ENCODE results near the gene CCDC27.
"Not testable (repeated sequence)": the region's sequence is repeated elsewhere in the genome, so short reads cannot be mapped to it uniquely, and the experiment has no call there.

Gene CCDC27

DNA sequence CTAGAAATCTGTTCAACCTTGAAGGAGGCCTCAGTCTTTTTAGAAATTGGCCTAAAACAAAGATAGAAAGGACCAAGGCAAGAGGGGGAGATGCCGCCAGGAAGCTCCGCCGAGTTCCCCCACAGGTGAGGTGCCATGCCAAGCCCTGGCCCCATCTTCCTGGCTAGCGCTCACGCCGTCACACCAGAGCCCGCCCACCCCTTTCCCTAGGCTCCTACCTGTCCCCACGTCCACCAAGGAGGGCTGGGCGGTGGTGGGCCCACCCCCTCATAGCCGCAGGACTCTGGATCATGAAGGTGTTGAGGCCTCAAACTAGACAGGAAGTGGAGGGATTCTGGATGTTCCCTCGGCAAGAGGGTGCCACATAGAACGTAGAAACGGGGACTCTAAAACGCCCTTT is 15.5 kb upstream of the CCDC27 start:
- DNase-seq (ENCODE audit: low spot score) = no peak

DNA sequence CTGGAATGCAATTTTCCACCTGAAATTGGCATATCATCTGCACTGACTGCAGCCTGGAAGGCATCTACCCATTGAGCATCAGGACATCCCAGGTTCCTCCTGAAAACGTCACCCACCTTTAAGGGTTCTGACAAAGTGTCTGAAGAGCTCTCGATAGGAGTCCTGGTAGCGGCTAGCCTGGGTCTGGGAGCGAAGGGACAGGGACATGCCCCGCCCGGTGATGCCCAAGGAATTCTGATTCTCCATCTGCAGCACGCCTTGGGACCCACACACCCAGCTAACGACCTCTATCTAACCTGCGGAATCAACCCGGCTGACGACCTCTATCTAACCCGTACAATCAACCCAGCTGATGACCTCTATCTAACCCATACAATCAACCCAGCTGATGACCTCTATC is 13.3 kb upstream of the CCDC27 start:
- DNase-seq (ENCODE audit: low spot score) = no peak

DNA sequence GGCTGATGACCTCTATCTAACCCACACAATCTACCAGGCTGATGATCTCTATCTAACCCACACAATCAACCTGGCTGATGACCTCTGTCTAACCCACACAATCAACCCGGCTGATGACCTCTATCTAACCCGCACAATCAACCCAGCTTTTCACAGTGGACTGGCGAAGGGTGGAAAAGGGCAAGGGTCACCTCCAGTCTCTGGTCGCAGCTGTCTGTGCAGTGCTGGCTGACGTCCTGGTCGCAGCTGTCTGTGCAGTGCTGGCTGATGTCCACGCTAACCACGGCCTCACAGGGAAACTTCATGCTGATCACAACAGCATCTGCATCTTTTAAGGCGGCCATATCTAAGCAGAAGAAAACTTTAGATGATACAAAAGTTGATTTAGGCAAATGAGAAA is 12.2 kb upstream of the CCDC27 start:
- no peak for DNase-seq (ENCODE audit: low spot score)

- DNase-seq (ENCODE audit: low spot score) = no peak
These were observed 11.5 kb upstream of the CCDC27 start for GRCh38 chr1:3740752-3741151.

GRCh38 chr1:3741566-3742438 is 10.4 kb upstream of the CCDC27 start:
- no peak for DNase-seq (ENCODE audit: low spot score)

DNA sequence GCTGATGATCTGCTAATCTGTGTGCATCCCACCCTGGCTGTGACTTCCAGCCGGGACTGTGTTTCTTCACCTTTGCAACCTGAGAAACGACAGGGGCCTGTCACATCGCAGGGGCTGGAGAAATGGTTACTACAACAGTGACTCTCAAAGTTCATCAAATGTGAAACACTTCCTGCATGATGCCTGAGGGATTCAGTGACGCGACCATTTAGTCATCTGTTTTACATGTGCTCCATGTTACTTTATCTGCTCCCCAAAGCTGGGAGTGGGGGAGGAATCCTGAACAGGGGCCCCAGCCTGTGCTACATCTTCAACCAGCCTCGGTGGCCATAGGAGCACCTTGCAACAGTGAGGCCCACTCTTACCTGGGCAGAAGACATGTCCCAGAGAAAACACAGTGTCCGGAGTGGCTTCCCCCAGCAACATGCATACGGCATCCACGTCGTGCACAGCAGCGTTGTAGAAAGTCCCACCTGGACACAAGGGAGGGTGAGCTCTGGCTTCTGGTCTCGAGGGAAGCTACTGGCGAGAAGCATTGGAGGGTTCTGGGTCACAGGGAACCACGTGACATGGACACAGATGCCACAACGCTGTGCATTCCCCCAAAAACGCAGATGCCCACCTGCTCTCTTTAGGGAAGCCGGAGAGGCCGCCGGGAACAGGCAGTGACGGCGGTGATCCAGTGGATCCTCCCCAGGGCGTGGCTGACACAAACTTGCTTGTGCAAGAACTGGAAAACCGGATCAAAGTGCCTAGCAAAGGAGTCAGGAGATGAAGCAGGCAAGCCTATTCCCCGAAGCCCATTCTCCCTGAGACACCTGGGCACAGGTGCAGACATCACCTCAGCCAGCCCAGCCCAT is 9.6 kb upstream of the CCDC27 start:
- DNase-seq (ENCODE audit: low spot score) = no peak

- DNase-seq (ENCODE audit: low spot score) = no peak
These were observed 8.8 kb upstream of the CCDC27 start for GRCh38 chr1:3743421-3743820.

GRCh38 chr1:3743826-3744225 is 8.4 kb upstream of the CCDC27 start:
- no peak for DNase-seq (ENCODE audit: low spot score)

GRCh38 chr1:3744646-3745045 is 7.6 kb upstream of the CCDC27 start:
- DNase-seq (ENCODE audit: low spot score) = no peak

GRCh38 chr1:3745071-3745470 is 7.2 kb upstream of the CCDC27 start:
- DNase-seq (ENCODE audit: low spot score) = no peak

DNA sequence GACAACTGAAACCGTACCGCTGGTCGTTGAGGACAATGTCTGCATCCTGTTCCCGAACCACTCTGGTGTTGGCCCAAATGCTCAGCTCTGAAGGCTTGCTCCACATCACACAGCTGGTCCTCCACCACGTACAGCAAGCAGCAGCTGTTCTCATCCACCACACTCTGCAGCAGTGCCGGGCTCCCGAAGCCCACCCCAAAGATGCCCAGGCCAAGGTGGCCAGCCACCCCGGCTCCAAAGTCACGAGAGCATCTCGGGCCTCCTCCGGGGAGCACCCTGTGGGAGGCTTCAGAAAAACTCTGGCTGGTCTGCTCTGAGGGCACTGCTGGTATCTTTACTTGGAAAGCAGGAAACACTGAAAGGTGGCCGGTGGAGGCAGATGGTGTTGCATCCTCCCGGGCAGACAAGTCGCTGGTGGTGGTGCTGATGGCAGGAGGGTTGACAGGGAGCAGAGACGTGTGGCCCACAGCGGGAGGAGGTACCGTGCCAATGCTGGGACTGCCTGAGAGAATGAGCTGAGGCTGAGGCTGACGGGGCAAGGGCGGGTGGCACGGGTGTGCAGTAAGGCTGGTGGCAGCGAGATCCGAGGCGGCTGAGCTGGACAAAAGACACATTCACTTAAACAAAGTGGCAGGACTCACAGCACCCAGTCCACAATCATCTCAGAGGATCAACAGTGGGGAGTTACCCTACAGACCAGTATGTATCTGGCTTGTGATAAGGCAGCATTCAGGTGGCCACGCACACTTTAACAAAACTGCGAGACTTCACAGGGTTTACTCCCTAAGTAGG is 6.5 kb upstream of the CCDC27 start:
- DNase-seq (ENCODE audit: low spot score) = no peak

DNA sequence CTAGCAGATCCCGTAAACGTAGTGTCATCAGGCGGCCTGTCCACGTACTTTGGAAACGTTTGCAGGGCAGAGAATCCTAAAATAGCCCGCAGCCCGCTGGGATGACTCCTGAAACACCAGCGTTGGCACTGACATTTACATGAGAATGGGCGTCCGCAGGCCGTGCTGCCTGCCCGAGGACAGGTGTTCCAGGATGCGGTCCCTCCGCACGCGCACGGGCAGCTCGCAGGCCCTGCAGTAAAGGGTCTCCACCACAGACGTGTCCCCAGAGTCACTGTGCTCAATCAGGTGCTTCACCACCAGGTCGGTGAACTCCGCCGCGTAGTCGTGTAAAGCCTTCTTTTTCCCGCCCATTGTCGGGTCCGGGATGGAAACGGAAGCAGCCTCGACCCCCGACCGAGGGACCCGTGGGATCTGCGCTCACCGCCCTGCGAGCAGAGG is 5.8 kb upstream of the CCDC27 start:
- no peak for DNase-seq (ENCODE audit: low spot score)

- peak; percentile 91 for DNase-seq (ENCODE audit: low spot score)
These were observed 5.3 kb upstream of the CCDC27 start for GRCh38 chr1:3746830-3747521.

GRCh38 chr1:3747522-3747848 is 4.8 kb upstream of the CCDC27 start:
- no peak for DNase-seq (ENCODE audit: low spot score)

- DNase-seq (ENCODE audit: low spot score) = no peak
These were observed 4.3 kb upstream of the CCDC27 start for GRCh38 chr1:3747903-3748302.

DNA sequence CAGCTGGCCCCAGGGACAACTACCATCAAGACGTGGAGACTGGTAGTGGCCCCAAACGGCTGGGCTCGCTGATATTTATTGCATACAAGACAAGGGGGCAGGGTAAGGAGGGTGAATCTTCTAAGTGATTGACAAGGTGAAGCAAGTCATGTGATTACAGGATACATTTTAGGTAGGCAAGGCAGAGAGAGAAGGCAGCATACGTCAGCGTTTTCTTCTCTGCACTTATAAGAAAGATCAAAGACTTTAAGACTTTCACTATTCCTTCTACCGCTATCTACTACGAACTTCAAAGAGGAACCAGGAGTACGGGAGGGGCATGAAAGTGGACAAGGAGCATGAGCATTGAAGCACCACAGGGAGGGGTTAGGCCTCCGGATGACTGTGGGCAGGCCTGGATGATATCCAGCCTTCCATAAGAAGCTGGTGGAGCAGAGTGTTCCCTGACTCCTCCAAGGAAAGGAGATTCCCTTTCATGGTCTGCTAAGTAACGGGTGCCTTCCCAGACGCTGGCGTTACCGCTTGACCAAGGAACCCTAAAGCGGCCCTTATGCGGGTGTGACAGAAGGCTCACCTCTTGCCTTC is 3.8 kb upstream of the CCDC27 start:
- not testable (repeated sequence) for DNase-seq (ENCODE audit: low spot score)

GRCh38 chr1:3749512-3749911 is 2.7 kb upstream of the CCDC27 start:
- no peak for DNase-seq (ENCODE audit: low spot score)

- DNase-seq (ENCODE audit: low spot score) = no peak
These were observed 1.5 kb upstream of the CCDC27 start for GRCh38 chr1:3750741-3751140.

DNA sequence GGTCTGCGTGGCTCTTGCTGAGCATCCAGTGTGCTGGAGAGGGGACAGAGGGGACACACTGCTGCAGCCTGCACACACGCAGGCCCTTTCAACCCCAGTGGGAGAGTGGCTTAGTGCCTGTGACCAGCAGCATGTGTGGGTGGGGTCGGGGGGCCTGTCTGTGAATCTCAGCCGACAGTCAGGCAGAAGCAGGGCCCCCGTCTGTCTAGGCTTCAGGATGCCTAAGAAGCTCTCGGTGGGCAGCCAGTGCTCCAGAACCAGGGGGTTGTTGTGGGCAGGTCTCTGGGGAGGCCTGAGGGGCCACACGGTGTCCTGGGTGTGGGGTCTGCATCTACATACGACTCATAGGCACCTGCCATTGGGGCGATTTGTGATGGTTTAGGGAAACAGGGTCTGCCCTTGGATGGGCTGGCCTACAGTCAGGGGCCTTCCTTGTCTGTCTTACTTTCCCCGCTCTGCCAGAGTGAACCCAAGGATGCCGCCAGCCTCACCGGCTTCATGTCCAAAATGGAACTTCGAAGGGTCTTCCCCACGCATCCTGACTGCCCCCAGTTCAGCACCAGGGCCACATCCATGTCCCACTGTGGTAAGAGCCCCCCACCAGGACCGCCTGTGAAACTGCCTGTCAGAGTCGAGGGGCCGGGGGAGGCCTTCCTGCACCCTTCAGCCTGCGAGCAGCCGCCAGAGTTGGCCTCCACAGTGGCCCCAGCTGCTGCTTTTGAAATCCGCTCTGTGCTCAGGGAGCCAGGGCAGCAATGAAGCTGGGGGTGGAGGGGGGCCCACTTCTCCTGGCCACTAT is 1.6 kb downstream of the CCDC27 start:
- no peak for DNase-seq (ENCODE audit: low spot score)

GRCh38 chr1:3756394-3756793 is 4.1 kb downstream of the CCDC27 start:
- DNase-seq (ENCODE audit: low spot score) = no peak

GRCh38 chr1:3759164-3759563 is 6.9 kb downstream of the CCDC27 start:
- DNase-seq (ENCODE audit: low spot score) = no peak

Measured in left forelimb (tissue), 1 donor.